ENCODE results near the gene STKLD1. TPM values are rescaled to one million over a fixed set of nuclear protein-coding genes. Genes with fewer than 3 reads are reported as not detected.

STKLD1 gene
- total RNA-seq, 1 donor from 2014 or later = not detected

GRCh38 chr9:133454325-133454724 lies 78.2 kb downstream of the STKLD1 start:
- no peak for TF ChIP-seq CTCF (IDR thresholded peaks at IDR 0.05; ENCODE audit: insufficient read depth, low read length, poor library complexity, severe bottlenecking)
- H3K36me3 ChIP-seq (ENCODE audit: control insufficient read depth, insufficient read depth, low read length) = no peaks in the 10 kb centered on the region
- no peaks in the 10 kb centered on the region for H3K27me3 ChIP-seq (ENCODE audit: control insufficient read depth, insufficient read depth, low read length)
- H3K4me3 ChIP-seq (ENCODE audit: low read depth, low read length) = no peak overlapping the region
- DNase-seq (ENCODE audit: low read depth) = no peak

- no peaks in the 10 kb centered on the region for H3K36me3 ChIP-seq (ENCODE audit: control insufficient read depth, insufficient read depth, low read length)
- H3K27me3 ChIP-seq (ENCODE audit: control insufficient read depth, insufficient read depth, low read length) = no peaks in the 10 kb centered on the region
- no peak for TF ChIP-seq CTCF (IDR thresholded peaks at IDR 0.05; ENCODE audit: insufficient read depth, low read length, poor library complexity, severe bottlenecking)
- no peak for DNase-seq (ENCODE audit: low read depth)
- H3K4me3 ChIP-seq (ENCODE audit: low read depth, low read length) = no peak overlapping the region
These were observed 78.9 kb downstream of the STKLD1 start for GRCh38 chr9:133454943-133455673.

Other genes with a start within 250 kb of the STKLD1 start
- gene GBGT1, start 212.5 kb upstream of the STKLD1 start, total RNA-seq = 8.8 and 12.4 TPM in 2 replicates
- gene OBP2B, start 167.1 kb upstream of the STKLD1 start, total RNA-seq = not detected in 2 replicates
- gene ABO, start 101.2 kb upstream of the STKLD1 start, total RNA-seq = 1.8 TPM in 2 replicates
- 17.4 and 30.8 TPM in 2 replicates for gene SURF6, start 40.2 kb upstream of the STKLD1 start, total RNA-seq
- gene MED22, start 28.2 kb upstream of the STKLD1 start, total RNA-seq = 42.0 and 51.8 TPM in 2 replicates
- gene RPL7A, start 28.1 kb upstream of the STKLD1 start, total RNA-seq = 2,183 and 2,339 TPM in 2 replicates
- 39.2 and 56.4 TPM in 2 replicates for gene SURF1, start 19.9 kb upstream of the STKLD1 start, total RNA-seq
- gene SURF2, start 19.8 kb upstream of the STKLD1 start, total RNA-seq = 38.7 and 51.5 TPM in 2 replicates
- gene SURF4, start 306 bp upstream of the STKLD1 start, total RNA-seq = 188 and 198 TPM in 2 replicates
- 21.9 and 23.1 TPM in 2 replicates for gene REXO4, start 41.6 kb downstream of the STKLD1 start, total RNA-seq
- gene ADAMTS13, start 46.0 kb downstream of the STKLD1 start, total RNA-seq = 2.0 and 2.4 TPM in 2 replicates
- gene CACFD1, start 83.6 kb downstream of the STKLD1 start, total RNA-seq = 24.4 and 24.6 TPM in 2 replicates
- gene SLC2A6, start 102.7 kb downstream of the STKLD1 start, total RNA-seq = 51.8 and 60.9 TPM in 2 replicates
- gene MYMK, start 148.6 kb downstream of the STKLD1 start, total RNA-seq = not detected in 2 replicates
- 0.54 and 1.2 TPM in 2 replicates for gene ADAMTSL2, start 158.3 kb downstream of the STKLD1 start, total RNA-seq
- not detected in 2 replicates for gene FAM163B, start 233.0 kb downstream of the STKLD1 start, total RNA-seq

Data from kidney epithelial cell (primary cell).